ENCODE results near the gene FRMD3. TPM values are rescaled to one million over a fixed set of nuclear protein-coding genes. Genes with fewer than 3 reads are reported as not detected.

FRMD3 gene
- total and polyA plus RNA-seq, 4 donors: 0.16 to 0.75 (median 0.48) TPM

- H3K4me1 ChIP-seq (ENCODE audit: control insufficient read depth in 4 of 4, insufficient read depth in 4 of 4, low read length in 3 of 4): no peaks in the 10 kb centered on the region
- no peak overlapping the region for H3K9ac ChIP-seq (ENCODE audit: low read depth in 1 of 2, low read length in 2 of 2)
- TF ChIP-seq RAD21 (IDR thresholded peaks at IDR 0.05) (no peak), ZBTB33 (IDR thresholded peaks at IDR 0.05) (no peak), REST (IDR thresholded peaks at IDR 0.05) (no peak), GABPA (IDR thresholded peaks at IDR 0.05 in 1 of 2, conservative IDR thresholded peaks at IDR 0.05 in 1 of 2) (no peak), FOXA1 (IDR thresholded peaks at IDR 0.05) (no peak), SP1 (IDR thresholded peaks at IDR 0.05) (no peak), HNF4A (conservative IDR thresholded peaks at IDR 0.05) (no peak), RXRA (IDR thresholded peaks at IDR 0.05) (no peak), JUND (IDR thresholded peaks at IDR 0.05) (no peak), EGR1 (IDR thresholded peaks at IDR 0.05; ENCODE audit: low read depth in 2 of 2) (no peak), MAX (IDR thresholded peaks at IDR 0.05) (no peak), YY1 (IDR thresholded peaks at IDR 0.05) (no peak)
- H3K27me3 ChIP-seq (ENCODE audit: control insufficient read depth in 4 of 4, insufficient read depth in 4 of 4, low read length in 3 of 4): no peaks in the 10 kb centered on the region
- no peaks in the 10 kb centered on the region for H3K9me3 ChIP-seq (ENCODE audit: control insufficient read depth in 4 of 4, low read length in 3 of 4)
- H3K27ac ChIP-seq (ENCODE audit: low read depth in 1 of 2, low read length in 2 of 2): no peak overlapping the region
- WGBS: 91% methylated on average over 7 of the region's 7 CpGs
- no peak overlapping the region for H3K4me3 ChIP-seq (ENCODE audit: low read depth in 1 of 3, low read length in 3 of 3)
- no peak for DNase-seq (ENCODE audit: low spot score)
- H3K36me3 ChIP-seq (ENCODE audit: control insufficient read depth in 4 of 4, insufficient read depth in 3 of 4, low read depth in 1 of 4, low read length in 3 of 4): no peaks in the 10 kb centered on the region
Measured at GRCh38 chr9:83560169-83560826, 22.1 kb upstream of the FRMD3 start.

GRCh38 chr9:83557771-83558170 is 19.6 kb upstream of the FRMD3 start:
- H3K4me1 ChIP-seq (ENCODE audit: control insufficient read depth in 4 of 4, insufficient read depth in 4 of 4, low read length in 3 of 4): no peaks in the 10 kb centered on the region
- TF ChIP-seq FOXA2 (IDR thresholded peaks at IDR 0.05): no peak
- TF ChIP-seq SP1 (IDR thresholded peaks at IDR 0.05): no peak
- TF ChIP-seq YY1 (IDR thresholded peaks at IDR 0.05): no peak
- TF ChIP-seq HNF4G (IDR thresholded peaks at IDR 0.05): no peak
- no peak for TF ChIP-seq TAF1 (conservative IDR thresholded peaks at IDR 0.05)
- TF ChIP-seq RAD21 (IDR thresholded peaks at IDR 0.05): no peak
- TF ChIP-seq GABPA (IDR thresholded peaks at IDR 0.05 in 1 of 2, conservative IDR thresholded peaks at IDR 0.05 in 1 of 2): no peak
- TF ChIP-seq JUND (IDR thresholded peaks at IDR 0.05): no peak
- no peak for TF ChIP-seq NR2F2 (IDR thresholded peaks at IDR 0.05)
- no peak for TF ChIP-seq HNF4A (conservative IDR thresholded peaks at IDR 0.05)
- TF ChIP-seq CTCF (IDR thresholded peaks at IDR 0.05; ENCODE audit: low read depth, low read length, missing input control): no peak
- H3K9me3 ChIP-seq (ENCODE audit: control insufficient read depth in 4 of 4, low read length in 3 of 4): no peaks in the 10 kb centered on the region
- H3K4me3 ChIP-seq (ENCODE audit: low read depth in 1 of 3, low read length in 3 of 3): no peak overlapping the region
- H3K27ac ChIP-seq (ENCODE audit: low read depth in 1 of 2, low read length in 2 of 2): no peak overlapping the region
- no peaks in the 10 kb centered on the region for H3K36me3 ChIP-seq (ENCODE audit: control insufficient read depth in 4 of 4, insufficient read depth in 3 of 4, low read depth in 1 of 4, low read length in 3 of 4)
- no peaks in the 10 kb centered on the region for H3K27me3 ChIP-seq (ENCODE audit: control insufficient read depth in 4 of 4, insufficient read depth in 4 of 4, low read length in 3 of 4)
- no peak overlapping the region for H3K9ac ChIP-seq (ENCODE audit: low read depth in 1 of 2, low read length in 2 of 2)
- DNase-seq (ENCODE audit: low spot score): no peak
